ENCODE results near the gene TFF1.

Gene TFF1

DNA sequence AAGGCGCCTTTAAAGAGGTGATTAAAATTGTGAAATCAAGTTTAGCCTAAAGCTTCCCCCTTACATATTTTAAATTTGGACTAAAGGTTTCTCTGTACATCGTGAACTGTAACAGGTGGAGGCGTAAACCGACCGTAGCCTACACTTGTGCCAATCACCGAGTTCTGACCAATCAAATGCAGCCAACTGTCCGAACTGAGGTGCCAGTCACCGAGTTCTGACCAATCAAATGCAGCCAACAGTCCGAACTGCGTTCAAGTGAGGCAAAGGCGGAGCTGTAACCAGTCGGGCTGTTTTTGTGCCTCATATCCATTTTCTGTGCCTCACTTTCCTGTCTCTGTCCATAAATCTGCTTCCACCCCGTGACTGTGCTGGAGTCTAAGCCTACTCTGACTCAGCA, 7.4 kb downstream of the TFF1 start:
- DNase-seq: no peak

DNA sequence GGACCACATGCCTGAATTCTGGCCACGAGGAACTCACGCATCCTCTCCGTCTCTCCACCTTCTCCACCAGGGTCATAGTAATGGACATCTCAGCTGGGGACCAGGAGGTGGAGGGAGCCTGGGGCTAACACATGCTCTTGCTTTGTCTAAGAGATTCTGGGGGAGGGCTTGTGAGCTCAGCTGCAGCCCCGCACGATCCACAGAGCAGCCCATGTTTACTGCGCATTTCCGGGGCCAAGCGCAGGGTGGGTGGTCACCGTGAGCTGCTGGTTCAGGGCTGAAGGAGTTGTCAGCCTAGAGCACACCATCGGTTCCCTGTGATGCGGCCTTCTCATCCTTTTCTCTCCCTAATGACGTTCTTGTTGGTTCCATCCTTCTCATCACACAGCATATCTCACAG, 8.1 kb downstream of the TFF1 start:
- no peak for DNase-seq

DNA sequence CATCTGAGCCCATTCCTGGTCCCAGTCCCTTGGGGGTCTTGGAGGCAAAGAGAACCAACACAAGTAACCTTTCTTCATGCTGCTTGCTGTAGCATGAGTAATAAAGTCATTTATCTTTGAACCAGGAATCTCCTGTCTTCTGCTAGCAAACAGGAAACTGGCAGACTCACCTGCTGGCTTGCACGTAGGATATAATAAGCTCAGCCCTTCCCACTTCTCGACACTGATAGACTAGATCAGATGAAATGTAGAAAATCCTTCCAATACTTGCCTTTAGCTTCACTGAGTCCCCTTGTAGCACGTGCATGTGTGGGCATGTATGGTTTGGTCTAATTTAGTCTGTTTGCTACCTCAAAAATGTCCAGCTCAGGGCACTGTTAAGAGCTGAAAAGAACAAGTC, 9.0 kb downstream of the TFF1 start:
- DNase-seq: no peak

DNA sequence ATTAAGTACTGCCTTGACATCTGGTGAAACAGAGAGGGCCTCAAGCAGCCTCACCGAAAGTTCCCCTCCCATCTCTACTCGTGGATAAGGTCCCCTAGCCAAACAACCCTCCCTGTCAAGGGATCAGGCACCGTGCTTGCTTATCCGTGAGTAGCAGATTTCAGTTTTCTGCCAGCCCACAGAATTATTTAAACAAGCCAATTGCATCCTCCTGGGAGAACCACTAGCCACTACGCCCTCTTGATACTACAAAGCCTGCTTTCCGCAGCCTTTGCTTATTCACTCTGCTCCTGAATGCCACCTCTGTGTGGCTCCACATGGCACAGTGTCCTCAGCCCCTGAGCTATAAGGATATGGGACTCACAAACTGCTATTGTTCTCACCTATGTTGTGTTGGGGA, 9.7 kb downstream of the TFF1 start:
- DNase-seq: no peak

DNA sequence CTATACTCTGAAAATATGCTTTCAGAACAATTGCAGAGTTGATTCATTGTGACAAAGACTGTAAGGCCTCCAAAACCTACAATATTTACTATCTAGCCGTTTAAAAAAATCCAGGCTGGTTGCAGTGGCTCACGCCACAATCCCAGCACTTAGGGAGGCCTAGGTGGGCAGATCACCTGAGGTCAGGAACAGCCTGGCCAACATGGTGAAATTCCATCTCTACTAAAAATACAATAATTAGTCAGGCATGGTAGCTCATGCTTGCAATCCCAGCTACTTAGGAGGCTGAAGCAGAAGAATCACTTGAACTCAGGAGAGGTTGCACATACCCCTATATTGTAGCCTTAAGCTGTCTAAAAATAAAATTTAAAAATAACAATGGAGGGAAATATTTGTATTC, 10.3 kb downstream of the TFF1 start:
- no peak for DNase-seq

DNA sequence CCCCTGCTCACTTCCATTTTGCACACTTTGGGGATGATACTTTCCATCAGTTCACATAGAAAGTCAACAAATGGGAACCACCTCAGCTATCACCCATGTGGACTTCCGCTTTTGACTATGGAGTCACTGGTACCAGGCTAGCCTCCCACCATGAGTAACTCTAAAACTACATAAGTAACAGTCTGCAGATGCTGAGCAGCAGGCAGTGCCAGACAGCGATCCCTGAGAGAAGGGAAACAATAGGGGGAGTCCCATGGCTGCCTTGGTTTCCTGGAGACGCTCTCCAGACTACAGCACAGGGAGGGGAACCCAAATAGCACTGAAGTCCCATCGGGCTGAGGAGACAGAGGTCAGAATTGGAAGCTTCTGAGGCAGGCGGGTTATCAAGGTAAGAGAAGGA, 12.7 kb downstream of the TFF1 start:
- no peak for DNase-seq

DNA sequence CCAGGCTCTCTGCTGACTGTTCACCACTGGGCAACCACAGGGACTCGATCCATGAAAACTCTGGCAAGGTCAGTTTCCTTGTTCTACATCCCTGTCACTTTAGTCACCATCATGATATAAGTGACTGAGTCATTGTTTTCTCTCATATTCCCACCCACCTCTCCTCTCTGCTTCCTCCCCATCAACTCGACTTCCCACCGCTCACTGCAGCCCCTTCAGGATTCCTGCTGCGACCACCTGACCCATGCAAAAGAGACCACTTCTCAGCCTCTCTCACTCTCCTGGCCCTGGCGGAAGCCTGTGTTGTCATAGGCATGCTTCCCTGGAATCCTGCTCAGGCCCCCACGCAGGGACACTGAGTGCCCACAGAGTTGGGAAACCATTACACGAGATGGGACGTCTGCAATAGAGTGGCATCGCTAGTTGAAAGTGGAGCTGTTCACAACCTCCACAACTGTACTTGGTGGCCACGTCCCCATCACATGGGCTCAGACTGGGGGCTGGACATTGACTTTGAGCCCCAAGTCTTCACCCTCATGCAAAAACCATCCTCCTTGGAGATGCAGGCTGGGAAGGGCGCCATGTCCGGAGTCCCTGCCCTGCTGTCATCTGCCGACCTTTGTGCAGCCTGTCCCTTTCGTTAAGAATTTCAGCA, 13.8 kb downstream of the TFF1 start:
- no peak for DNase-seq

DNA sequence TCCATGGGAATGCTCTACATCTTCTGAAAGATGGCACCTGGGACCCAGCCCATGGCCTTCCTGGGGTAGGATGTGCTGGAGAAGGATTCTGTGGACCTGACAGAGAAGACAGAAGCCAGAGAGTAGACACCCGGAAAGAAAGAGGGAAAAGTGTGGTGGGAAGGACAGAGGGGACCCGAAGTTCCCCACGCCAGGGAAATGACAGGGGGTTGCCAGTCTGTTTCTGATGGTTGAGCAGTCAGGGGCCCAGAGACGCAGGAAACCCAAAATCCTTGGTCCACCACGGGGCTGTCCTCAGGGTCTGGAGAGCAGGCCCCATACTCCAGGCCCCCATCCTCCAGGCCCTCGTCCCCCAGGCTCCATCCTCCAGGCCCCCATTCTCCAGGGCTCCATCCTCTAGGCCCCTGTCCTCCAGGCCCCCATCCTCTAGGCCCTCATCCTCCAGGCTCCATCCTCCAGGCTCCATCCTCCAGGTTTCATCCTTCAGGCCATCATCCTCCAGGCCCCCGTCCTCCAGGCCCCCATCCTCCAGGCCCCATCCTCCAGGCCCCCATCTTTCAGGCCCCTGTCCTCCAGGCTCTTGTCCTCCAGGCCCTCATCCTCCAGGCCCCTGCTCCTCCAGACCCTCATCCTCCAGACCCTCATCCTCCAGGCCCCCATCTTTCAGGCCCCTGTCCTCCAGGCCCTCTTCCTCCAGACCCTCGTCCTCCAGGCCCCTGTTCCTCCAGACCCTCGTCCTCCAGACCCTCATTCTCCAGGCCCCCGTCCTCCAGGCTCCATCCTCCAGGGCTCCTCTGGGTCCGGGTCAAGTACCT, 14.5 kb downstream of the TFF1 start:
- DNase-seq: no peak

DNA sequence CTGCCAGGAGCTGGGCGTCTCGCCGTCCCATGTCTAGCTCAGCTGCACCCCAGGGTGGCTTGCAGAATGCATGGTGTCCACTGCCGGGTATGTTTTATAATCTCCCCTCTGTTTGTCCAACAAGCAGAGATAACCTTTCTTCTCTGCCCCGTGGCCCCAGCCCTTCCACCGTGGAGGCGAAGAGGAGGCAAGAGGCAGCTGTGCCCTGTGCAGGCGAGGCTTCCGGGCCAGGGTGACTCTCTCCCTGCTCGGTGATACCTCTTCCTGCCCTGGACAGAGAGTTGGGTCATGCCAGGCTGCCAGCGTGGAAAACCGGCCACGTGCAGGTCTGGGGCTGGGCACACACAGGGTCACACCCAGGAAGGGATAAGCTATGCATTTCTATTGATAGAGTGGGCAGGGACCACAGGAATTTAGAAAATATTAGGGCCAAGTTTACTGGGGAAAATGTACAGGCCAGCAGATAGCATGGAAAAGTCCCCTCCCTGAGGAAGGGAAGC, 15.4 kb downstream of the TFF1 start, which contains the start of gene TFF2:
Gene TFF2 (minus strand): TSS at position 68 of the 500 bp plus-strand sequence. CDS start 37 bp downstream, at position 31.
- no peak for DNase-seq

DNA sequence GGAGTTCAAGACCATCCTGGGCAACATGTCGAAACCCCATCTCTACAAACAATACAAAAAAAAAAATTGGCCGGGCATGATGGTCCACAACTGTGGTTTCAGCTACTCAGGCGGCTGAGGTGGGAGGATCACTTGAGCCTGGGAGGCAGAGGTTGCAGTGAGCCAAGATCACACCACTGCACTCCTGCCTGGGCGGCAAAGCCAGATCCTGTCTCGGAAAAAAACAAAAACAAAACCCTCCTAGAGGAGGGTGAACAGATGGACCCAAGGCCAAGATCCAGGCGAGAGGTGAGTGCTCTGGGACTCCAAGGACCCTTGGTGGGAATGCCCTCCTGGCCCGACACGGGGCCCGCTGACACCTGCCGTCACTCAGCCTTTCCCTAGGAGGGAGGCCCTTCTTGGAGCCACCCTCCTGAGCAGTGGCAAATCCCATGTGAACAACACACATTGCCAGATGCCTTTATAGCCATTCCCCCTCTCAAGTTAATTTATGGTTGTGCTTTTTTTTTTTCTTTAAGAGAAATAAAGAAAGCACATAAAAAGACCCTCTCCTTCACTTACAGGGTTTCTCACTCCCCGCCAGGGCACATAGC, 15.9 kb downstream of the TFF1 start:
- DNase-seq: no peak

DNA sequence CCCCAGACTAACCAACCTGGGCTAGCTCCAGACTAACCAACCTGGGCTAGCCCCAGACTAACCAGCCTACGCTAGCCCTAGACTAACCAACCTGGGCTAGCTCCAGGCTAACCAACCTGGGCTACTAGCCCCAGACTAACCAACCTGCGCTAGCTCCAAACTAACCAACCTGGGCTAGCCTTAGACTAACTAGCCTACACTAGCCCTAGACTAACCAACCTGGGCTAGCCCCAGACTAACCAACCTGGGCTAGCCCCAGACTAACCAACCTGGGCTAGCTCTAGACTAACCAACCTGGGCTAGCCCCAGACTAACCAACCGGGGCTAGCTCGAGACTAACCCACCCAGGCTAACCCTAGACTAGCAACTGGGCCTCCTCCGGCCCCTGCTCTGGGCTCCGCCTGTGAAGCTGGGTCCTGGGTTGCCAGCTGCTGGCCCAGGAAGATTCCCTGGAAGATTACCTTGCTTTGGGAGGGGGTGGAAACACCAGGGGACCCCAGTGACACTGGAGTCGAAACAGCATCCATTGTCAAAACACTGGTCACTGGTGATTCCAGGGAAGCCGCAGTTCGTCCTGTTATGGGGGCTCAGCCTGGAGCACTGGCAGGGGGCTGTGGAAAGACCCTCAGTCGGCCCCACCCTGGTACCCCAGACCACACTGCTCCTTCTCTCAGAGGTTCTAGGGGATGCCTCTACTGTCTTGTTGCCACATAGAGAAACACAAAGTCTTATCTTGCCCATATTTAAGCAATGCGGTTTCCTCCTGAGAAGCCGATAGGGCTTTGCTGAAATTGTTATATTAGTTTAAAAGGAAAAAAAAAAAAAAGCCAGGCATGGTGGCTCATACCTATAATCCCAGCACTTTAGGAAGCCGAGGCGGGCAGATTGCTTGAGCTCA, 16.7 kb downstream of the TFF1 start:
- DNase-seq: no peak

DNA sequence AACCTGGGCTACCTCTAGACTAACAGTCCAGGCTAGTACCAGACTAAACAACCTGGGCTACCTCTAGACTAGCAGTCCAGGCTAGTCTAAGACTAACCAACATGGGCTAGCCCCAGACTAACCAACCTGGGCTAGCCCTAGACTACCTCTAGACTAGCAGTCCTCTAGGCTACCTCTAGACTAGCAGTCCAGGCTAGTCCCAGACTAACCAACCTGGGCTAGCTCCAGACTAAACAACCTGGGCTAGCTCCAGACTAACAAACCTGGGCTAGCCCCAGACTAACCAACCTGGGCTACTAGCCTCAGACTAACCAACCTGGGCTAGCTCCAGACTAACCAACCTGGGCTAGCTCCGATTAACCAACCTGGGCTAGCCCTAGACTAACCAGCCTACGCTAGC, 17.6 kb downstream of the TFF1 start:
- no peak for DNase-seq

DNA sequence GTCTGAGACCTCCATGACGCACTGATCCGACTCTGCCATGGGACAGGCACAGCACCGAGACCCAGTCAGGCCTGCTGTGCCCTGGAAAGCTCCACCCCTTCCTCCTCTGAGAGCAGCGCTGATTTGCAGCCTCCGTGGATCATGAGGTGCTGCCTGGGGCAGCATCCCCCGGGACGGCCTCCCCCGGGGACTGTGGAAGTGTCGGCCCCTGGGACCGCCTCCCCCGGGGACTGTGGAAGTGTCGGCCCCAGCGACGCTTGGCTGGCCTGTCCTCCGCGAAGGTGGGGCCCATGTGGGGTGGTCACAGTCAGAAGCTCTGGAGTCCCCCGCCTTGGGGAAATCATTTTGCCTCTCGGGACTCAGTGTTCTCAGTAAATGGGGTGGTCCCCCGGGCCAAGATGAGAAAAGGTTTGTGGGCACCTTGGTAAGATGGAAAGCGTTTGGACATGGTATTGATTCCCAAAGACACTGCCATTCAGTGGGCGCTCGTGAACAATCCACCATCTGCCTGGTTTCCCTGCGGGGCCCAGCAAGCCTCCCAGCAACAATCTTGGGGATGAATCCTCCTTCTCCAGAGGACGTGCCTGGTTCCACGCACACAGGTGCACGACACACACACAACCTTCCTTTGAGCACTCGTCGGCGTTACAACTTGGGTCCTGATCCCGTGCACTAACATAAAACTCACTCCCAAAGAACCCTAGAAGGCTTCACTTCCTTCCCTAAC, 18.6 kb downstream of the TFF1 start:
- no peak for DNase-seq

DNA sequence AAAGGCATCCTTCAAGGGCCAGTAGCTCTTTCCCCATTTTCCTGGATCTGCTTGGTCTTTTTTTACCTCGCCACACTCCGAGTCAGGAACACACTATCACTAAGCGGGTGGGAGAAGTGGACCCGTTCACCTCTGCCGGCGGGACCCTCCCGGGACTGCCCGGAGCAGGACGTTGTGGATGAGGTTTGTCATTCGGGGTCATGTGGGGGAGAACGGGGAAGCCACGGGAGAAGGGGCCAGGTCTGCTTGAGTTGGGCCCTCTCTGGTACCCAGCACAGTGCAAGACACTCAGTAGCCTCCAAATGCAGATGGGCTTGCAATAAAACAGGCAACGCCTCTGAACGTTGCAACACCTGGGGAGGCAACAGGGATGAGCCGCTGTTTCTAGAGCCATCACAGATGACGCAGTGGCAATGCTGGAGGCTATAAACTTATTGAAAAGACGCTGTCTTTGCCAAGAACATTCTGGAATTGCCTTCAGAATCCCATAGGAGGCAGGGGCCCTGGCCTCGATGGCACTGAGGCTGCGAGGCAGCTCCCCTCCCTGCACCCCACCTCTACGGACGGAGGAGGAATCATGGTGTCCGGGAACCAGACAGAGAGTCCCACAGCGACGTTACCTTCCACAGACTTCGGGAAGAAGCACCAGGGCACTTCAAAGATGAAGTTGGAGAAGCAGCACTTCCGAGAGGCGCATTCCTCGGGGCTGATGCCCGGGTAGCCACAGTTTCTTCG, 19.3 kb downstream of the TFF1 start:
- DNase-seq: no peak

DNA sequence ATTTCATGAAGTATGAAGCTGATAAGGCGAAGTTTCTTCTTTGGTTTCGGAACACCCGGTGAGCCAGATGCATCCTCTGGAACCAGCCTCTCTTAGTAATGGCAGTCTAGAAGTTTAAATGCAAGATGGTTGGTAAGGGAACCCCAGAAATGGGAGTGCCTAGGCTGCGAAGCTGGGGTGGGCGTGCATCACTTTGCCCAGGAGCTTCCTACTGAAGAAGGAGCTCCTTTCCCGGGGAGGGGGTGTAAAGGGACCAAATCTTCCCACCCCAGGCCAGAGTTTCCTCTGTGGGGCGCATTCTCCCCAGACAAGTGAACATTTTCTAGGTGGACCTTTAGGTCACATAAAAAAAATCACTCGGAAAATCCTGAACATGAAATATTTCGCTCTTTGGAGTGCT, 19.9 kb downstream of the TFF1 start:
- no peak for DNase-seq

DNA sequence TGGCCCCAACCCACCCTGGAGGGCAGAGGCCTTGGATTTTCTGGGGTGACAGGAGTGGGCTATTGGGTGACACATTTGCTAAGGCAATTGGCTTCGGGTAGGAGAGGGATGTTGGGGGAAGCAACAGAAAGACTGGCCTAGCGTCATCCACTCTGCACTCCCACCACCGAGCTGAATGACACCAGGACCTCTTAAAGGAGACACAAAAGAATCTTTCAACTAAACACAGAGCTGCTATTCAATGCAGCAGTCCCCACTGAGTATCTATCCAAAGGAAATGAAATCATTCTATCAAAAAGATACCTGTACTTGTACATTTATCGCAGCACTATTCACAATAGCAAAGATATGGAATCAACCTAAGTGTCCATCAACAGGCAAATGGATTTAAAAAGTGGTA, 21.7 kb downstream of the TFF1 start:
- DNase-seq: no peak

DNA sequence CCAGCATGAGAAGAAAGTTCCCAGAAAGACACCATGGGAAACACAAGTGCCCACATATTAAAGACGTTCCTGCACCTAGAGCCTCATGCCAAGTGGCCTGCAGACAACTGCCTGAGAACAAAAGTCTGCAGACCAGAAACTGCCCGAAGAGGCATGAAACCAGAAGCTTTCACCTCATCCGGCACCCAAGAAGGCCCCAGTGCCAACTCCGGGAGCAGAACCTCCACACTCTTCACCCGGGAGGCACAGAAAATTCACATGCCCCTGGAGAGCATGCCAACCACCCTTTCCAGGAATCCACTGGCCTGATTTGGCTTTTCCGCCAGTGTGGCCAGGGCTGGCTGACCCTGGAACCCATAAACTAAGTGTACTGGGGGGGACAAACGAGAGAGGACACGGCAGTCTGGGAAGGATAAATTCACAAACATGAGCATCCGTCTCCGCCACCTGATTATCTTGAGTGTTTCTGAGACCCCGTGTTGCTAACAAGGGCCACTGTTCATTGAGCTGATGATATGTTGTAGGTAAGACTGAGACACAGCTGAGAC, 22.3 kb downstream of the TFF1 start:
- DNase-seq: no peak

DNA sequence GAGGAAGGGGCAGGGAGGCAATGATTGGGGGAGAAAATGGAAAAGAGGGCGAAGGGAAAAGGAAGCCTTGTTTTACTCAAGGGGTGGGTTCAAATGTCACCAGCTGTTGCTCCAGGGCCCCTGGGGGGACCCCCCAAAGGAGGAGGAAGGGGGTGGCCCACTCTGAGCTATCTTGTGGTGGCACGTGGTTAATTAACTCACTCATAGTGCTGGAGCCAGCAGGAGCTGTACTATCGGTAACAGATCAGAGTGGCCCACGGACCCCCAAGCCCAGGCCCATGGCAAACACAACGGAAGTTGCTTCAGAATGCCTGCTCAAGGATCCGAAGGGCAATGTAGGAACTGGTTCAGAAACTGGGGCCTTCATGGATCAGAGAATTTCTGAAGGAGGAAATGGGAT, 22.8 kb downstream of the TFF1 start:
- DNase-seq: no peak

DNA sequence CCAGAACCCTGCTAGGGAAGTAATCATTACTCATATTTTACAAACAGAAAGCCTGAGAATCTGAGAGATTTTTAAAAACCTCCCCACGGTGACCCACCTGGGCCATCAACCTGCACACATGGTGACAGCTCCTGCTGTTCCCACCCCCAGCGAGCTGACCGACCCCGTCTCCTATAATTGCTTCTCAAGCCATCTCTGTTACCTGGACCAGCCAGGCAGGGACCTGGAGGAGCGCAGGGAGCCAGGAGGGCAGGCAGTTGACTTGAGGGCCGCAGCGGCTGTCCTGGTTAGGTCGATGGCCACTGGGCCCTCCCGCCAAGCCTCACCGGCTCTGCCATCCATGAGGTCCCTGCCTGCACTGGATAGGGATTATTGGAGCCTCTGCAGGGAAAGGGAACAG, 23.2 kb downstream of the TFF1 start:
- no peak for DNase-seq

DNA sequence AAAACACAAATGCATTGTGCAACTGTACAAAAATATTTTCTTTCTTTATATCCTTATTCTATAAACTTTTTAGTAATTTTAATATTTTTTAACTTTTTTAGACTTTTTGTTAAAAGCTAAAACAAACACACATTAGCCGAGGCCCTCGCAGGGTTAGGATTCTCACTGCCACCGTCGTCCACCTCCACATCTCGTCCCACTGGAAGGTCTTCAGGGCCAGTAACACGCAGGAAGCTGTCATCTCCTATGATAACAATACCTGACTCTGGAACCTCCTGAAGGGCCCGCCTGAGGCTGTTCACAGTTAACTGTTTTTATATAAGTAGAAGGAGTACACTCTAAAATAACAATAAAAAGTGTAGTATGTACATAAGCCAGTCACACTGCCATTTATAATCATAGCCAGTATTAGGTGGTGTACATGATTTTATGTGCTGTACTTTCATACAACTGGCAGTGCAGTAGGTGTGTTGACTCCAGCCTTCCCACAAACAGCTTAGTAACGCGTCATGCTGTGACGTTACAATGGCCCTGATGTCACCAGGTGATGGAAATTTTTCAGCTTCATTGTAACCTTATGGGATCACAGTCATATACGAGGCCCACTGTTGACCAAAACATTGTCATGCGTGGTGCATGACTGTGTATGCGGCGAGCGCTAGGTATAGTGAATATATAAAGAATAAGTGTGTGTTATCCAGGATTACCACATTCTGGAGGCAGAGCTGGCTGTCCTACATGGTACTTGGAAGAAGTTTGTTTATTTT, 24.4 kb downstream of the TFF1 start:
- no peak for DNase-seq

All from femur (tissue), 1 donor.